Activated B cell treated with CpG ODN at 0.5 μM for 24 hours (primary cell): ENCODE results near the gene TRIM6. TPM values are rescaled to one million over a fixed set of nuclear protein-coding genes. Genes with fewer than 3 reads are reported as not detected.
"Not testable (repeated sequence)": the region's sequence is repeated elsewhere in the genome, so short reads cannot be mapped to it uniquely, and the experiment has no call there.

Experiments used
- ATAC-seq: fragments of 200-7000 bp; cut with Tn5 transposase; one replicate; pipeline ENCODE4 v1.10.0; 2021; ENCODE audit warnings: low read depth, mild to moderate bottlenecking, moderate library complexity
- CTCF ChIA-PET: fragments of 350-600 bp; sonication (Branson Sonifier 250); formaldehyde crosslinking; loops from one replicate; lab custom pipeline; 2021; ENCODE audit warnings: antibody characterized with exemption; lab: Charles Lee
- POLR2A ChIA-PET: fragments of 350-600 bp; sonication (Branson Sonifier 250); formaldehyde crosslinking; loops from one replicate; lab custom pipeline; 2021; ENCODE audit warnings: antibody characterized with exemption; lab: Charles Lee
- DNase-seq: peaks from one replicate; pipeline ENCODE4 v3.0.0; 2022
- H3K27ac Mint-ChIP-seq: one replicate; pipeline ENCODE4 v1.8.0; 2020; ENCODE audit warnings: mixed read lengths
- H3K27me3 Mint-ChIP-seq: one replicate; pipeline ENCODE4 v1.8.0; 2021; ENCODE audit warnings: mixed read lengths
- H3K36me3 Mint-ChIP-seq: one replicate; pipeline ENCODE4 v1.8.0; 2021; ENCODE audit warnings: low read depth, mixed read lengths
- H3K4me1 Mint-ChIP-seq: one replicate; pipeline ENCODE4 v1.8.0; 2021; ENCODE audit warnings: mixed read lengths
- H3K4me3 Mint-ChIP-seq: one replicate; pipeline ENCODE4 v1.8.0; 2020; ENCODE audit warnings: mild to moderate bottlenecking, mixed read lengths
- H3K9me3 Mint-ChIP-seq: one replicate; pipeline ENCODE4 v1.8.0; 2020; ENCODE audit warnings: mixed read lengths
- intact Hi-C: fragments of 100-400 bp; cut with micrococcal nuclease; formaldehyde crosslinking; loops from one replicate; pipeline ENCODE4 v1.15.1; 2024
- total RNA-seq: library from RNA; stranded (reverse); gene quantifications from 2 replicates; pipeline ENCODE4 v1.2.3, GENCODE V29; 2022
- TF ChIP-seq, protein P1 (sequence below): fragments of 200-600 bp; IDR thresholded peaks from one replicate; pipeline ENCODE4 v1.8.0; 2022; ENCODE audit warnings: antibody characterized with exemption, mild to moderate bottlenecking

Gene TRIM6
- total RNA-seq, 1 donor from 2014 or later, result 0.44 TPM

DNA sequence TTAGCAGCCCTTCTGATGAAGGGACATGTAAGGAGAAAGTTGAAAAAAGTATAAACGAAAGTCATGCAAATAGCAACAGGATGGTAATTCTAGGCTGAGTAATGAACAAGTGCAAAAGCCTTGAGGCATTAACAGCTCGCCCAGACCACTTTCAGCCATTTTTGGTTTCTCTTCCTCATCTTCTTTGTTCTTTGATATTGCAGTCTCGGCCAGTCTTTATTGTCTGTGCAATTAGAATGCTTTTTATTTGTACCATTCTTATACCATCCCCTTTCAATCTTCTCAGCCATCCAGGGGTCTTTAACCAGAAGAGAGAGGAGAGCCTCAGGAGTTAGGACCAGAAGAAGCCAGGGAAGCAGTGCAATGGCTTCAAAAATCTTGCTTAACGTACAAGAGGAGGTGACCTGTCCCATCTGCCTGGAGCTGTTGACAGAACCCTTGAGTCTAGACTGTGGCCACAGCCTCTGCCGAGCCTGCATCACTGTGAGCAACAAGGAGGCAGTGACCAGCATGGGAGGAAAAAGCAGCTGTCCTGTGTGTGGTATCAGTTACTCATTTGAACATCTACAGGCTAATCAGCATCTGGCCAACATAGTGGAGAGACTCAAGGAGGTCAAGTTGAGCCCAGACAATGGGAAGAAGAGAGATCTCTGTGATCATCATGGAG, 35.7 kb downstream of the TRIM6 start:
- peaks cover 49% of the 10 kb centered on the region for H3K4me1 Mint-ChIP-seq
- intact Hi-C loops, result loop anchor here (1.0 to 2.0 kb wide), 4 partner anchors 8 to 60 kb away; partner anchors contain the start of gene TRIM5
- ATAC-seq (peak; percentile 96), DNase-seq (no peak)
- H3K36me3 Mint-ChIP-seq, result peaks cover 51% of the 10 kb centered on the region
- CTCF ChIA-PET, result interaction anchor here (0.6 to 1.3 kb wide), 4 partner anchors 15 to 57 kb away, joined by 3 to 4 read pairs (median 3); partner anchors contain the start of genes TRIM22 and TRIM5
- H3K27me3 Mint-ChIP-seq, result no peaks in the 10 kb centered on the region
- H3K4me3 Mint-ChIP-seq, result peak overlapping the region; percentile 69
- TF ChIP-seq, protein P1, sequence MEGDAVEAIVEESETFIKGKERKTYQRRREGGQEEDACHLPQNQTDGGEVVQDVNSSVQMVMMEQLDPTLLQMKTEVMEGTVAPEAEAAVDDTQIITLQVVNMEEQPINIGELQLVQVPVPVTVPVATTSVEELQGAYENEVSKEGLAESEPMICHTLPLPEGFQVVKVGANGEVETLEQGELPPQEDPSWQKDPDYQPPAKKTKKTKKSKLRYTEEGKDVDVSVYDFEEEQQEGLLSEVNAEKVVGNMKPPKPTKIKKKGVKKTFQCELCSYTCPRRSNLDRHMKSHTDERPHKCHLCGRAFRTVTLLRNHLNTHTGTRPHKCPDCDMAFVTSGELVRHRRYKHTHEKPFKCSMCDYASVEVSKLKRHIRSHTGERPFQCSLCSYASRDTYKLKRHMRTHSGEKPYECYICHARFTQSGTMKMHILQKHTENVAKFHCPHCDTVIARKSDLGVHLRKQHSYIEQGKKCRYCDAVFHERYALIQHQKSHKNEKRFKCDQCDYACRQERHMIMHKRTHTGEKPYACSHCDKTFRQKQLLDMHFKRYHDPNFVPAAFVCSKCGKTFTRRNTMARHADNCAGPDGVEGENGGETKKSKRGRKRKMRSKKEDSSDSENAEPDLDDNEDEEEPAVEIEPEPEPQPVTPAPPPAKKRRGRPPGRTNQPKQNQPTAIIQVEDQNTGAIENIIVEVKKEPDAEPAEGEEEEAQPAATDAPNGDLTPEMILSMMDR, result no peak
- peak overlapping the region; percentile 94 for H3K27ac Mint-ChIP-seq
- POLR2A ChIA-PET, result interaction anchor here (0.6 to 2.8 kb wide), 6 partner anchors 10 to 64 kb away, joined by 3 to 13 read pairs (median 4); partner anchors contain the start of genes TRIM22 and TRIM5
- H3K9me3 Mint-ChIP-seq, result no peaks in the 10 kb centered on the region

DNA sequence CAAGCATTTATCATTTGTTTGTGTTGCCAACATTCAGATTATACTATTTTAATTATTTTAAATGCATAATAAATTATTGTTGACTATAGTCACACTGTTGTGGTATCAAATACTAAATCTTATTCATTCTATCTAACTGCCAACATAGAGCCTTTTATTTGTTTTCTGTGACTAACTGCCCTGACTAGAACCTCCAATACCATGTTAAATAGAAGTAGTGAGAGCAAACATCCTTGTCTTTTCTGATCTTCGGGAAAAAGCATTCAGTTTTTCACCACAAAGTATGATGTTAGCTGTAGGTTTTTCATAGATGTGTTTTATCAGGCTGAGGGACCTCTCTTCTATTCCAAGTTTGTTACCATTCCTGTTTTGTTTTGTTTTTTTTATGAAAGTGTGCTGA, 43.5 kb downstream of the TRIM6 start:
- H3K4me1 Mint-ChIP-seq, result no peaks in the 10 kb centered on the region
- H3K36me3 Mint-ChIP-seq, result peaks cover 88% of the 10 kb centered on the region
- ChIA-PET CTCF (no interaction called here), POLR2A (interaction anchor here (0.7 kb wide), 1 partner anchor 42 kb away, joined by 3 read pairs; no protein-coding TSS in a partner anchor)
- DNase-seq, result no peak
- intact Hi-C loops, result no loop called here
- no peaks in the 10 kb centered on the region for H3K9me3 Mint-ChIP-seq
- no peak for ATAC-seq
- H3K4me3 Mint-ChIP-seq, result no peak overlapping the region
- no peak overlapping the region for H3K27ac Mint-ChIP-seq
- TF ChIP-seq, protein P1, result no peak
- no peaks in the 10 kb centered on the region for H3K27me3 Mint-ChIP-seq

DNA sequence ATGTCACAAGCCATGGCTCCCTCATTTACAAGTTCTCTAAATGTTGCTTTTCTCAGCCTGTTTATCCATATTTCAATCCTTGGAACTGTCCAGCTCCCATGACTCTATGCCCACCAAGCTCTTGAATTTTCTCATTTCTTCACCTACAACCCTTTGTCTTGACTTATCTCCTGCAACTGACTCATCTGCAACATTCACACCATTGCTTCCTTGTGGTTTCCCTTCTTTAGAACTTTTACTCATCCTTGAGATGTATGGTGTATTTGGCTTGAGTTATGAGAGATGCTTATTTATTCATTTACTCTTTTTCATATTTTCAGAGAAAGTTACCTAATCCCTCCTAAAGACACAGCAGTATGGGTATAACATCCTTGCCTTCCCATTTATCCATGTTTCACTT, 47.1 kb downstream of the TRIM6 start:
- no peaks in the 10 kb centered on the region for H3K9me3 Mint-ChIP-seq

DNA sequence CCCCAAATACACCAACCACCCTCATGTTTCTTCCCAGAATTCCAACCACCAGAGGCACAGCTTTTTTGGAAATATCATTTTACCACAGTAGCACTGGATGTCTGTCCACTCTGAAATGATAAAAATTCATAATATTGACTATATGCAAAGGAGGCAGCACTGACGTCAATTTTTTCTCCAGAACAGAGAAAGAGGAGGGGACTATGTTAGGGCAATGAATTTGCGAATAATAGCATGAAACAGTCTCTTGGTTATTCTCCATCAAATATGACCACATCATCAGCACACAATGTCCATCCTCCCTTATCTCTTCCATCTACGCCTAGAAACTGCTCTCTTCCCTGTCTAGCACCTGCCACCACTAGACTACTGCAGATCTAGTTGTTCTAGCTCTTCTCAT, 49.7 kb downstream of the TRIM6 start:
- H3K4me3 Mint-ChIP-seq, result no peak overlapping the region
- H3K27ac Mint-ChIP-seq, result no peak overlapping the region
- CTCF ChIA-PET, result no interaction called here
- peaks cover 51% of the 10 kb centered on the region for H3K36me3 Mint-ChIP-seq
- H3K4me1 Mint-ChIP-seq, result no peaks in the 10 kb centered on the region
- H3K27me3 Mint-ChIP-seq, result no peaks in the 10 kb centered on the region
- TF ChIP-seq, protein P1, result no peak
- H3K9me3 Mint-ChIP-seq, result no peaks in the 10 kb centered on the region
- intact Hi-C loops, result no loop called here
- POLR2A ChIA-PET, result no interaction called here
- no peak for DNase-seq
- no peak for ATAC-seq

More for the DNA sequence above, 47.1 kb downstream of the TRIM6 start:
- intact Hi-C loops, result no loop called here
- DNase-seq, result no peak
- Mint-ChIP-seq H3K4me3 (no peak overlapping the region), H3K27me3 (no peaks in the 10 kb centered on the region), H3K36me3 (peaks cover 68% of the 10 kb centered on the region), H3K4me1 (no peaks in the 10 kb centered on the region), H3K27ac (peak overlapping the region; percentile 15)
- CTCF ChIA-PET, result no interaction called here
- ATAC-seq, result no peak
- POLR2A ChIA-PET, result no interaction called here
- TF ChIP-seq, protein P1, result no peak

DNA sequence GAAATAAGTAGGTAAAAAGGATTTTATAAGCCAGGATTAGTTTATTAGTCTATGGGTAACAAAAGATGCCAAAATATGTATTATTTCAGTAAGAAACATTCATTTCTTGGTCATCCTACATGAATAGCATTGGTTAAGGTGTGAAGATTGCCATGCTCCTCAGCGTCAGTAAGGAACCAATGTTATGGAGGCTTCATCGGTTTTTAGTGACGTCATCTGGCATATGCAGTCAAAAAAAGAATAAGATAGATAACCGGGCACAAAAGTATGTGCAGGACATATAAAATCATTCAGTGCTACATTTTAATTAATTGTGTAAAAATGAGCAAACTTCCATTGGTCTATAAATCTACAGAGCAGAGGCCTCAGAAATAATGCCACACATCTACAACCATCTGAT, 59.0 kb downstream of the TRIM6 start:
- Mint-ChIP-seq H3K9me3 (peaks cover 2% of the 10 kb centered on the region), H3K27ac (no peak overlapping the region), H3K4me3 (no peak overlapping the region), H3K36me3 (peaks cover 18% of the 10 kb centered on the region), H3K27me3 (no peaks in the 10 kb centered on the region), H3K4me1 (no peaks in the 10 kb centered on the region)
- ChIA-PET CTCF (no interaction called here), POLR2A (interaction anchor here (0.6 kb wide), 1 partner anchor 38 kb away, joined by 3 read pairs; no protein-coding TSS in a partner anchor)
- TF ChIP-seq, protein P1, result no peak
- ATAC-seq (no peak), DNase-seq (no peak)
- intact Hi-C loops, result no loop called here

DNA sequence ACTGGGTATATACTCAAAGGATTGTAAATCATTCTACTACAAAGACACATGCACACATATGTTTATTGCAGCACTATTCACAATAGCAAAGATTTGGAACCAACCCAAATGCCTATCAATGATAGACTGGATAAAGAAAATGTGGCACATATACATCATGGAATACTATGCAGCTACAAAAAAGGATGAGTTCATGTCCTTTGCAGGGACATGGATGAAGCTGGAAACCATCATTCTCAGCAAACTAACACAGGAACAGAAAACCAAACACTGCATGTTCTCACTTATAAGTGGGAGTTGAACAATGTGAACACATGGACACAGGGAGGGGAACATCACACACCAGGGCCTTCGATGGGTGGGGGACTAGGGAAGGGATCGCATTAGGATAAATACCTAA, 60.5 kb downstream of the TRIM6 start:
- H3K4me3 Mint-ChIP-seq, DNase-seq, H3K9me3 Mint-ChIP-seq, CTCF ChIA-PET, H3K27ac Mint-ChIP-seq, intact Hi-C loops, ATAC-seq, H3K27me3 Mint-ChIP-seq, POLR2A ChIA-PET, H3K4me1 Mint-ChIP-seq: not testable (repeated sequence)
- H3K36me3 Mint-ChIP-seq, result peaks cover 25% of the 10 kb centered on the region
